Right renal pelvis (tissue), 4 donors: Measurements from ENCODE around the gene HSPA12A. TPM values are rescaled to one million over a fixed set of nuclear protein-coding genes. Genes with fewer than 3 reads are reported as not detected.

Experiments used
- DNase-seq, 4 donors: peaks; one replicate each; pipeline ENCODE4 v3.0.0-alpha.2; 2013; ENCODE audit warnings: low read depth in 4 of 4, low spot score in 3 of 4, missing footprints in 1 of 4
- polyA plus RNA-seq, 4 donors: library from polyadenylated mRNA; unstranded; fragments of 120-200 nt; gene quantifications; one replicate each; pipeline ENCODE4 v1.2.1, GENCODE V29; 2013; ENCODE audit not compliant: insufficient read length in 4 of 4

The HSPA12A gene
- polyA plus RNA-seq, 4 donors: 32.8 to 49.4 (median 37.5) TPM

DNA sequence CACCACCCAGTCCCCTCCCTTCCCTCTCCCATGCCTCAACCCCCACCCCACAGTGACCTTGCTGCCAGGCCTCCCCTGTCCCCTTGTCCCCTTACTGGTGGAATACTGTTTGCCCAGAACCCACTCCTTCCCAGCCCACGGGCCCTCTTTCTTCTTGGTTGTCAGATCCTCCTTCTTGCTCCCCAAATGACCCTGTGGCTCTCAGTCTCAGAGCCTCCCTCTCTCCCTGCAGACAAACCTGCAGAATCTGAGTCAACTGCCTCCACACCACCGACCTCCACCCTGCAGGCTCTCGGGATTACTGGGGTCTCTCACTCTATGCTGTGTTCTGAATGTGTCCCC lies 47.5 kb downstream of the HSPA12A start:
- no peak for DNase-seq

- DNase-seq: no peak
Observed at GRCh38 chr10:116694243-116694926, 48.0 kb downstream of the HSPA12A start.

GRCh38 chr10:116692225-116692624 lies 50.1 kb downstream of the HSPA12A start:
- no peak for DNase-seq

DNA sequence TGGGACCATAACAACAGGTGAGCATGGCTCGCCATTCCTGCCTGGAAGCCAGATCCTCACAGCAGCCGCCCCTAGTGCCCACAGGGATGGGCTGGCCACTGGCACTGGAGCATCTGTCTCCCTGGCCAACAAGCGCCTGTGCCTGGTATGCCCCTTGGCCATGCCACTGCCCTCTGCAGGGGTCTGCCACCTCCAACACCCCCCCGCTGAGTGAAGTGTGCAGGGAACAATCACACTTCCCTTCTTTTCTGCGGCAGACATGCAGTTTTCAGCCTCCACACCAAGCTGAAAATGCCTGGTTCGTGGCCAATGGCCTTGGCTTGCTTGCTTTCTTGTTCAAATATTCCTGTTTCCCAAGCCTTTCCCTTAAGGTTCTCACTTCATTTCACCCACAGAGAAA lies 50.7 kb downstream of the HSPA12A start:
- DNase-seq: no peak

DNA sequence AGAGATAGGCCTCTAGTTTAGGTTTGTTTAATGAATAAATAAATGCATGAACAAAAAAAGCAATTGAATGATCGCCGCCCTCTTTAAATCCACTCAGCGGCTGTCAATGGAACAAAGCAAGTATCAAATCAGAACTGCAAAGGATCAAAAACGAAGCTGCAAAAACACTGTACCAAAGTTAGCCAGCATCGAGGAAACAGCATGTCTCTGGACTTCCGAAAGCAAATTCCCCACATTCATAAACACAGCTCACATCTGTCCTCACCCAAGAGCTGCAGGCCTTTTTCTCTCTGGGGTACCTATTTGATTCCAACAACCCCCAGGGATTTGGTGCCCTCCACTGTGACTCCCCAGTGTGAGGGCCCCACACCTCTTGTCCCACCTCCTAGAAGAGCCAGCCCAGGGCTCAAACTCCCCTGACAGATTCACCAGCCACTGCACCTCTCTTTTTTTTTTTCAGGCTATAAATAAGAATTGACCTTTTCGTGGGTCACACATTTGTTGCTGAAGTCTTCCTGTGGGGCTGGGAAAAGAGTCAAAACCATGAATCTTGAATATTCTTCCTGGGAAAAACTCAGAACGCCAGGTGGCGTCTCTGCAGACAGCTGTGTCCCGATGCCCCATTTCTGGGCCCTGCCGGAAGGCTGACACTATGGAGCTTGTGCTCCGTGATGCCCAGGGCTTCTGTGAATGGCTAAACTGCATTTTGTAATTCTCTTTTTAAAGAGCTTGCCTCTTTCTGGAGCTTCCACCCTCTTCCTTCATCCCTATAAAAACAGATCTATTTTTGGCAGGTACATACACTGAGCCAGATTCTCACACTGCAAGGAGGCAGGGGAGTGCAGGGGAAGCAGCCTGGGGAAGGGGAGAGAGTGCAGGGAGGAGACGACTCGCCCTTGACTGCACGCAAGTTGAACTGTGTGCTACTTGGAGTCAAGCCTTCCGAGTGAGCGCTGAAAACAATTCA lies 51.7 kb downstream of the HSPA12A start:
- DNase-seq: no peak

DNA sequence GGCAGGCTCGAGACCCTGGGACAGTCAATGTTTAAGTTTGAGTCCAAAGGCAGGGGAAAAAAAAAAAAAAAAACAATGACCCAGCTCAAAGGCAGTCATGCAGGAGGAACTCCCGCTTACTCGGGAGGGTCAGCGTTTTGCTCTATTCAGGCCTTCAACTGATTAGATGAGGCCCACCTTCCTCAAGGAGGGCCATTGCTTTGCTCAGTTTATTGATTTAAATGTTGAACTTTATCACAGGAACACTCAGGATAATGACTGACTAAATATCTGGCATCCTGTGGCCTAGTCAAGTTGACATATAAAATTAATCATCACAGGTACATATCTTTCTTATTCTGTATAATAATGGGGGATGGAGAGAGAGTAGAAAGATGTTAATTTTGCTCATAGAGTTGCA lies 52.6 kb downstream of the HSPA12A start:
- no peak for DNase-seq

GRCh38 chr10:116688741-116689495 lies 53.4 kb downstream of the HSPA12A start:
- no peak for DNase-seq

GRCh38 chr10:116688241-116688711 lies 54.1 kb downstream of the HSPA12A start:
- DNase-seq: no peak

DNA sequence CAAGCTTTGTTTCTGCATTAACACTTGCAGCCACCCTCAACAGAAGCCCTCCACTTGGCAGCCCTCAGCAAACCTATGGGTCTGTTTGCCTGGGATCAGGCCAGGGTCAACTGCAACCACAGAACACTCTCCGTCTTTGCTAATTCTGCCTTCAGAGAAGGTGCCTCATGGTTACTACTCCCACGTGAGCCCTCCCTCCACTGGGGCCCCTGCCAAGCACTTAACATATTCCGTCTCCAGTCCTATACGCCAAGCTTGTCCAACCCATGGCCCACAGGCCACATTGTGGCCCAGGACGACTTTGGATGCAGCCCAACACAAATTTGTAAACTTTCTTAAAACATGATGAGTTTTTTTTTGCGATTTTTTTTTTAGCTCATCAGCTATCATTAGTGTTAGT lies 54.7 kb downstream of the HSPA12A start:
- DNase-seq: no peak

DNA sequence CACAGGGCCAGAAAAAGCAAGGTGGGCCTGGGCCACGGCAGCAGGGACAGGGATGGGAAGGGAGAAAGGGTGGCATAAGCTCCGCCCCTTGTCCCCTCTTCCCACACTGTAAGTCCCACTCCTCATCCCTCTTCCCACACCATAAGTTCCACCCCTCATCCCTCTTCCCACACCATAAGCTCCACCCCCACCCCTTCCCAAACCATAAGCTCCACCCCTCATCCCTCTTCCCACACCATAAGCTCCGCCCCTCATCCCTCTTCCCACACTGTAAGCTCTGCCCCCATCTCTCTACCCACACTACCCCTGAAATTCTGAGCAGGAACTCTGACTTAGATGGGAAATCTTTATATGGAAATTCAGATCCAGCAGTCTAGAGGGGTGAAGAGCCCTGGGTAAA lies 55.7 kb downstream of the HSPA12A start:
- DNase-seq: no peak

- no peak for DNase-seq
Observed at GRCh38 chr10:116685807-116686206, 56.6 kb downstream of the HSPA12A start.

GRCh38 chr10:116684781-116685180 lies 57.6 kb downstream of the HSPA12A start:
- no peak for DNase-seq

GRCh38 chr10:116683821-116684220 lies 58.5 kb downstream of the HSPA12A start:
- DNase-seq: no peak

DNA sequence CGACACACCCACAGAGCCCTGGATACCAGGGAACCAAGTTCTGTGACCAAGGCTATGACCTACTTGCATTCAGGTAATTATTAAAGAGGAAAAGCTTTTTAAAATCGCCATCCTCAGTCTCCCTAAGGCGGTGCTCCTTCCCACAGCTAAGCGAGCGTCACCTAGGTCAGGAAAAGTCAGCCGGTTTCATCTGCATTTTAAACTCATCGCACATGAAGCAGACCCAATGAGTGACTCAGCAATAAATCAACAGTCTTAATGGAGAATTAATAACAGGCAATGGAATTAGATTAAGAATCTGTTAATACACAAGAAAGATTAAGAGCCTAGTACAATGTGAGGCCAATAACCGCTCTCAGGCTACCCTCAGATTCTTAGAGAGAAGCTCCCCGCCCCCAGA lies 59.2 kb downstream of the HSPA12A start:
- DNase-seq: no peak

DNA sequence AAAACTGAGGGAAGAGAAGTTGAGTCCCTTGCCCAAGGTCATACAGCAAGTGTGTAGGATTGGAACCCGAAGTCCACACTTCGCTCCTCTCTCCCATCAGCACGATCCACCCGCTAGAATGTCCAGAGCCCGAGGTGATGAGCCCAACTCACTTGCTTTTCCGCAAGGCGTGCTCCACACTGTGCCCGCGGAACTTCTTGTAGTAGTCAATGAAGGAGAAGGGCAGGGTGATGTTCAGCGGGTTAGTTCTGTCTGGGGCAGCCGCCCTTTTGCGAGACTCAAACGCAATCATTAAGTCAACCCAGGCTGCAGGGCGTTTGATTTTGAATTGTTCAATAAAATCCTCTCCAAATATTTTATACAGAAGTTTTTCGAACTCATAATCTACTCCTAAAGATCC lies 63.0 kb downstream of the HSPA12A start:
- no peak for DNase-seq

- DNase-seq: no peak
Observed at GRCh38 chr10:116676633-116677032, 65.7 kb downstream of the HSPA12A start.

DNA sequence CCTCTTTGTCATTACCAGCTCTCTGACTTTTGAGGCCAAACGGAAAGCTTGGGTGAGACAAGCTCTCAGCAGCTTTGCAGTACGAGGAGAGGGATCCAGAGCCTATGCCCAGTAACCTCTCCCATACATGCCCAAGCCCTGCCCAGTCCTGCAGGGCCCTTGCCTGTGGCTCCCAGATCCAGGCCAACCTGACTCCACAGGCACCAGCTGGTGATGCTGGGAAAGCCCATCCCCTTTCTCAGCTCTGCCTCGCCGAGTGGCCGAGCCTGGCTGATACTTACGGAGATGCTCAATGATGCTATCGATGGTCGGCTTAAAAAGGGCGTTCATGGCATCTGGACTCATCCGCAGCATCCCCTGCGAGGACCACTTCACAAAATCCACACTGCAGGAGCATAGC lies 66.2 kb downstream of the HSPA12A start:
- DNase-seq: no peak

DNA sequence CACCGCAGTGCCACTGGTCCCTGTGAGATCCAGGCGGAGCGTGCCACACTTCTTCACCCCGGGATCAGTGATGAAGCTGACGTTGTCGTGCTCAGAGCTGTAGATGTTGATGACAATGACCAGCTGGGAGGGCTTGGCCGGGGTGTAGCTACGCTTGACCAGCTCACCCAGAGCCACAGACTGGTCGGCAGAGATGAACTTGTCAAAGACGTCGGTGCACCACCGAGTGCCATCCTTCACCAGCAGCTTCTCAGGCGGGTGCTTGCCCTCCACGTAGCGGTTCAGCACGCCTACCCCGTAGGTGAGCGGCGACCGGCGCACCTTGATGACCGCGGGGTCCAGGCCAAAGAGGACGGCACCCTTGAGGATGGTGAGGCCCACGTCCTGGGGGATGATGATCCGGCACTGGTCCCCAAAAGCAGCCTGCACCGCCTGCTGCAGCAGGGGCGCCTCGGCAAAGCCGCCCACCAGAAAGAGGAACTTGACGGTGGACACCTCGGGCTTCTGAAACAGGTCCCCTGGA lies 67.4 kb downstream of the HSPA12A start:
- DNase-seq: no peak

DNA sequence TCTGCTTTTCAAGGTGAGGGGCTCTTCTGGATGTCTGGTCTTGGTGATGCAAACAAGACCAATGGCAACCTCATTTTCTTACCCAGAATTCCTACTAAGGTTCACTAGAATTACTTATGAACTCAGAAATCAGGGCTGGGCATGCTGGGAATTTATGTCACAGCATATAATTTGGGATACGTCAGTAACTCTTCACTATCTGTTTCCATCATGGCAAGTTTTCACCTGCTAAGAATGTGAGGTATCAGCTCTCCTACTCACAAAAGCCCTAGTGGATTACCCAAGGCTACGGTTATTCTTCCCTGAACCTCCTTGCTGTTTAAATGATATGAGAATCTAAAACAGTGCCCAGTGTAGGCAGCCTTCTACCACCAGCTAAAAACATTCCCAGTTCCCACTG lies 68.5 kb downstream of the HSPA12A start:
- no peak for DNase-seq

DNA sequence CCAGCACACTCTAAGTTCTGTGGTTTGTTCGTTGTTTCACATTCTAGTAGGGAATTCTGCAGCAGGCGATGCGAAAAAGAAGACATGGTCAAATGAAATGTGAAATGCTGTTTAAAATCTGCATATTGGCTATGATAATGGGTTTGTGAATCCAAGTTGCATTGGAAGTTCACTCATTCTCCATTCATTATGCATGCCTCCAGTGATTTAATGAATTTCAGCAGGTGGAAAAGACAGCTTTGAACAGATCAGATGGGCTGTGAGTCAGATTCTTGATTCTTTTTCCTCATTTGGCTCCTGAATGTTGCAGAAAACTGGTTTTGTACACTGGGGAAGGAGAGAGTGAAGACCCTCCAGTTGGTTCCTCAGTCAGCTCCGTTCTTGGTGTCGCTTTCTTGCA lies 69.5 kb downstream of the HSPA12A start:
- no peak for DNase-seq
